Occipital lobe (tissue), 2 donors: ENCODE data around the gene FANCG. TPM values are rescaled to one million over a fixed set of nuclear protein-coding genes. Genes with fewer than 3 reads are reported as not detected.

Source experiments
- DNase-seq: peaks from one replicate; lab custom pipeline; 2025; lab: John Stamatoyannopoulos, UW
- total RNA-seq: library from RNA; depleted of rRNA; stranded (reverse); fragments of >200 nt; gene quantifications from one replicate; pipeline ENCODE4 v1.2.3, GENCODE V29; 2014

The FANCG gene
- 31.7 TPM for total RNA-seq

DNA sequence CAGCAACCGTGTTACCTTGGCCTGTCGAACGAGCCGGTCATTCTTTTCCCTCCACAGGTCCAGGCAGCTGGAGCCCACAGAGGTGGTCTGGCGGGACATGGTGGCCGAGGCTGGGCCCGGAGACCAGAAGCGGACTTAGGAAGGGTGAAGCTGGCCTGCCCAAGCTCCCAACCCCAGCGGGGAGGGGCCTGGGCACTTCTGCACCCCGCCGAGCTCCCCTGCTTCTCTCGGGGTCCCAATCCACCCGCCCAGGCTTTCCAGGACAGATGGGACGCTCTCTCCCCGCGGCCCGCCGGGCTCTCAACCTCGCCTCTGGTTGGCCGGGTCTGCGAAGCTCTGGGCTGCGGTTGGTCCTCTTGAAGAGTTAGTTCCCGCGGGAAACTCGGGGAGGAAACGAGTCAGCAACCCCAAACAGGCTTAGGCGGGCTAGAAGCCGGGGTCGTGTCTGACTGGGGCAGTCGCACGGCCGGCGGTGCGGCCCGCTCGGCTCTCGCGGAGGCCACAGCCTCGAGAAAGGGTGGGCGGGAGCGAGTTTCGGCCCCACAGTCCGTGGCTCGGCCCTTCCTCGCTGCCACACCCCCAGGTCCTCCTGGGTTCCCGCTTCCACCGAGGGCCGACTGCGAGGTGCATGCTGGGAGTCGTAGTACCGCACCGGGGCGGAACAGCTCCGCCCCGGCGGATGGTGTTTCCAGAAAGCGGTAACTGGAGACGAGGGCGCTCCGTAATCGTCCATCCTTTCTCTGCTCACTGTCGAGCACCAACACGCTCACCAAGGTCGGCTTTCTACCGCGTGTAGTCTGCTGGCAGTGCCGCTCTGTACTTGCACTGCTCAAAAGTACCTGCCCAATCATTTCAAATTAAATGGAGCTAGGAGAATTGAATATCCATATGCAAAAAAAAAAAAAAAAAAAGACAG lies at the start of gene FANCG:
Gene FANCG, minus strand, starts transcription at position 517 of the 916 bp plus-strand sequence. Its CDS starts 418 bp downstream, at position 99.
- peak; percentile 87 for DNase-seq

DNA sequence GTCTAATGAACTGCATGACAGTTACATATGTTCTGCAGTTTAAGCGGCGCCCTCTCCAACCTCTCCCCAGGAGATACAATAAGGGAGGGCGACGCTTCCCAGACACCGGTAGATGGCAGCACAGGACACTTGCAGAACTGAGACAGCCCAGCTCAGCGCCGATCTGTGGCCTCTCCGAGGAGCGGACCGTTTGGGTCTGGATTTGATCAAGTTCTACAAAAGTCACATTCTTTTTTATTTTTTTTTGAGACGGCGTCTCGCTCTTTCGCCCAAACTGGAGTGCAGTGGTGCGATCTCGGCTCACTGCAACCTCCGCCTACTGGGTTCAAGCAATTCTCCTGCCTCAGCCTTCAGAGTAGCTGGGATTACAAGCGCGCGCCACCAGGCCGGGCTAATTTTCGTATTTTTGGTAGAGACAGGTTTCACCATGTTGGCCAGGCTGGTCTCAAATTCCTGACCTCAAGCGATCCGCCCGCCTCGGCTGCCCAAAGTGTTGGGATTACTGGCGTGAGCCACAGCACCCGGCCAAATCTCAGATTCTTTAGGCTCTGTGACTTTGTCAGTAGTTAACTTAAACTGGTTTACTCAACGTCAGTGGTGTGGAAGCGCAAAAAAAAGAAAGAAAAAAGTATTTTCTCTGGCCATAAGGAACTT lies 37.3 kb upstream of the FANCG start:
- DNase-seq: peak; percentile 85

DNA sequence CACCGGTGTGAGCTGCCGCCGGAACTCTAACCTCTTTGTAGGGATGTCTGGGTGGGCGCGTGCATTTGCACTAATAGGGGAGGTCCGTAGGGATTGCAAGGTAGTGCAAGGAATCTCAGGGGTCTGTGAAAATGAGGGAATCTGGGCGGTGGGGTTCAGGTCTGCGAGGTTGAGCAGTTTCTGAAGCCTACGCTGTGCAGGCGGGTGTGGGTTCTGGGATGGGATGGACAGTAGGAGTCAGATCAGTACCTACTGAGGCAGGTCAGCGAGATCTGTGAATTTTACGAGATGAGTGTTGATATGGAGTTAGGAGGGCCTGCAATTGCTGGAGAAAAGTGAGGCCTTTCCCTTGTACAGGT lies 36.8 kb upstream of the FANCG start:
- DNase-seq: no peak

DNA sequence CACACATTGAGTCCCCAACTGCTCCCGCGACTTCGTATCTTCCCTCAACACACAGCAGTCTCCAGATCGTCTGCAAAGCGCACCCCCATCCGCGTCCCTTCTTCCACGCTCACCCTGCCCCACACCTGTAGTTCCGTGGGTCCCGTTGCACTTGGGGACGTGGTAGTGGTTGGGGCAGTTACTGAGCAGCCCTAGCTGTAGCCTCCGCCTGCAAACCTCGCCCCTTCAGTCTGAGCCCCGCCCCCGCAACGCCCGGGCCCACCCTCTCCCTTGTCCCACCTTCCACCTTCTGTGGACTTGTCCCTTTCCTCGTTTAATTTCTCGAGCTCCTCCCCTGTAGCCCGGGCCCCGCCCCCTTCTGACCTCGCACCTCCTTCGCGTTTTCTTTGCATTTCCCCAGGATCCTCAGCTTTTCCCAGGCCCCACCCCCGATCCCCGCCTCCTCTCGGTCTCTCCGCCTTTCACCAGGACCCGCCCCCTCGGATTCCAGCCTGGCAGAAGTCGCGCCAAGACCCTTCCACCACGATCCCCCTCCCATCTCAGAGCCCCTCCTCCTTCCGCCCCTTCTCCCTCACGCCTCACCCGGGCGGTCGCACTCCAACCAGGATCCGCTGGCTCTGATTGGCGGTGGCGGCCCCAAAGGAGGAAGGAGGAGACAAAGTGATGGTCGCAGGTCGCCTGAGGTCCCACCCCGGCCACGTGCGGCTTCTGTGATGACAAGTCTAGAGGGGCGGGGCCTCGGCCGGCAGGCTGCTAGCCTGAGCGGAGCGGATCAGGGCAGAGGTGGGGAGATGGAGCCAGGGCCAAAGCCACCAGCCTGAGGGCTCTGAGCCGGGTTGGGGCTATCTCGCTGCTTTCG lies 36.2 kb upstream of the FANCG start, which contains the start of gene ATOSB:
Gene ATOSB, minus strand, starts transcription at position 183 of the 859 bp plus-strand sequence. CDS start 7,588 bp downstream, outside the sequence.
- peak; percentile 88 for DNase-seq

DNA sequence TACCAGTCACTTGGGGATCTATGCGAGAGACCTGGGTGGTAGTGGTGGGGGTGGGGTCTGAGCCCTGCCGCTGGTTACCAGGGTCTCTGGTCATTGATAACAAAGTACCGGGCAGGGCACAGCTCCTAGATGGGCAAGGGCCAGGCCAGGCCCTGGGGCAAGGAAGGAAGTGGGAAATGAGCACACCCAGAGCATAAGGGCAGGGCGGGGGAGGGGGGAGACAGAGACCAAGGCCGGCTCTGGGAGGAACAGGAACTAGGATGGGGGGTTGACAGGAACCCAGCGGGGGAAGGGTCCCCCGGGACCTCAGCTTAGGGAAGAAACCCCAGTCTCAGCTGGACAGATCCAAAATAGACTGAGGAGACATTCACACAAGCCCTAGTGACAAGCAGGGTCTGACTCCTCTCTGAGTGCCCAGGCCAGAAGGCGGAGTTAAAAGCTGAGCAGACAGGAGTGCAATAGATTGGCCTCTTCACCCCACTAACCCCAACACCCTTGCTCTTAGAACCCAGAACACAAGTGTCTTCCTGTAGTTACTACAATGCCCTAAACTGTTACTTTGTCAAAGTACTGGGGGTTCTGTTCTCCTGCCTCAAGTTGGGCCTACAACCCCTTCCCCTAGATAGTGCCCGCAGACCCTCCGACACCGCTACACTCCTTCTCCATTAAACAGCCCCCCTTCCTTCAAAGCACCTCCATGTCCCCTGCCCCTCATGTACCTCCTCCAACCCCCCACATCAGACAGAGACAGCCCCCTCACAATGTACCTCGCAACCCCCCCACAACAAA lies 35.3 kb upstream of the FANCG start:
- DNase-seq: peak; percentile 18

DNA sequence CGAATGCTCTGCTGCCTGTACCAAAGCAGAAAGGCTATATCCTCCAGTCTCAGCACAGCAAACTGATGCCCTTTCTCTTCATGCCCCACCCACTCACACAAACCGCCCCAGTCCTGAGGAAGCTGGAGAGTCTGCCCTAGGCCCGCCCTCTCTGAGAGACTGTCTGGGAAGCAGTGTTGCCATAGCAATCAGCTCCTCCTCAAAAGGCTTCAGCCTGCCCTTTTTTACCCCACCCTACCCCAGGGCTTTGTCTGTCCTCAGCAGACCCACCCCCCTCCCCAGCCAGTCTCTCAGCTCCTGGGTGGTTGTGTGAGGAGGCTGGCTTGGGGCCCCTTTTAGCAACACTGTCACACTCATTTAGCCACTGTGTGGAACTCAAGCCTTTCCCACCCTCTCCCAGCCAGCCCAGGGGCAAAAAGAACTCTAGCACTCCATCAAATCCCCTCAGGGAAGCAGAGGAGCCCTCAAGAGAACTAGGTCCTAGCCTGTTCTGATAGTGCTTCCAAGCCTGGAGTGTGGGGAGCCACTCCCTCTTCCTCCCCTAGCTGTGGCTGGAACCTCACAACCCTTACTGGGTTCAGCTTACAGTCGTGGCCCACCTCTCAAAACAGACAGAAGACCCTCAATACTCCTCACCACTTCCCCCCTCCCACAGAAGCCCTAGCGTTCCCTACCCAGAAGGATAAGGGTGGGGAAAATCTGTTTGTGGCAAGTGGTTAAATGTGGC lies 34.5 kb upstream of the FANCG start:
- DNase-seq: peak; percentile 53

DNA sequence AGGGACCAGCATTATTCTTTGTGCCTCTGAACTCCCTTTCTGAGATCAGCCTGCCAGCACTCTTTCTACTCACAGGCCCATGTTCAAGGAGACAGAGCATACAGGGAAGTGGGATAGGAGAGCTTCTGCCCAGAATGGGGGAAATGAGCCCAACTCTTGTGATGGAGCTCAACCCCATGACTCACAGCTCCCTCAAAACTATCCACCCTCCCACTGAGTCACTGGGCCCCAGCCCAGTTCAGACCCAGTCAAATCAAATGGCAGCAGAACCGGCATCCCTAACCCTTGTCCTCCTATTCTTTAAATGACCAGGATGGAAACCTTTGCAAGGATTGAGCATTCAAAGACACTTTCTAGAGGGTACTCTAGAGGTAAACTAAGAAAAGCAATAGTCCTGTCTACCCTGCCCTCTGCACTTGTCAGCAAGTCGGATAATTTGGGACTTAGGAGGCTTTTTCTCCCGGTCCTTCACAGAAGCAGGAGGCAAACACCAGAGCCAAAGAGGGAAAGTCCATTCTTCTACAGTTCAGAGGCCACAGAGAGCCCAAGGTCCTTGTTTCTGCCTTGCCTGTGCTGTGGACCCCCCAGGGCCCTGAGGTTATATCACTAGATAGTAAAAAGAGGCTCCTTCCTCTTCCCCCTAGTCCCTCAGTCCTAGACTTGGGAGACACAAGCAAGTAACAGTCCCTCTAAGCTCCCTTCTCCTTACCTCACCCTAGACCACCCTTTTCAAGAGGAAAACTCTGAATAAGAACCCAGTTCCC lies 32.7 kb upstream of the FANCG start:
- DNase-seq: peak; percentile 12

DNA sequence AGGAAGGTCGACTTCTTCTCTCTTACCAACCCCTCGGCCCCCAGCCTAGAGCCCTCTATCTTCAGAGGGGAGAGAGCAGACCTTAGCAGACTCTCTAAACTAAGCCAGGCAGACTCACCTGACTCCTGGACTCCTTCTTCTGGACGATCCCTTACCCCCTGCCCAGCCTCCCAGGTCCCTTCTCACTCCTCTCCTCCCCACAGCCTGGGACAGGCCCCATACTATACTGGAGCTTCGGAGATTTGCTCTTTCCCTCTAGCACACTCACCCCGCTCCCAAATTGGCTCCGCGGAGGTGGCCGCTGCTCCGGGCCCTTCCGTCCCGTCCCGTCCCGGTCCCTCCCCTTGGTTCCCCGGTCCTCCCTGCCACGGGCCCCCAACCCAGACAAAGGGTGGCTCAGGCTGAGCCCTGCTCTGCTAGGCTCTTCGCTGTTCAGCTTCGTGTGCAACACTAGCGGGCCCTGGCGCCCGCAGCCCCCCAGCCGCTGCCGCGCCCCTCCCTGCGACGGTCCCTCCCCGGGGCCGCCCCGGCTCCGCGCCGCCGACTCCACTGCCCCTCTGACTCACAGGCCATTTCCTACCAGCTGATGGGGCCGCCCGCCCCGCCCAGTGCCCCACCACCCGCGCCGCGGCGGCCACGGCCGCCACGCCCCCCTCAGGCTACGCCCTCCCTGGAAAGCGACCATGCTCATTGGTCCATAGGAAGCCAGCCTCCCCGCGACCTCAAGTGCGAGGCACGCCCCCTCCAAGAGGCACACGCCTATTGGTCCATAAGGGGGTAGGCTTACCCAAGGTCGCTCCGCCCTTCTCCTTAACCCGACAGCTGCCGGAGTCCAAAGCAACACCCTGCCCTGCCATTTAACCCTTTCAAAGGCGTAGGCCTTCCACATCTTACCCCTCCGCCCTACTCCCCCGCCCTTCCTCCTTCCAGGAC lies 31.5 kb upstream of the FANCG start:
- peak; percentile 99 for DNase-seq

DNA sequence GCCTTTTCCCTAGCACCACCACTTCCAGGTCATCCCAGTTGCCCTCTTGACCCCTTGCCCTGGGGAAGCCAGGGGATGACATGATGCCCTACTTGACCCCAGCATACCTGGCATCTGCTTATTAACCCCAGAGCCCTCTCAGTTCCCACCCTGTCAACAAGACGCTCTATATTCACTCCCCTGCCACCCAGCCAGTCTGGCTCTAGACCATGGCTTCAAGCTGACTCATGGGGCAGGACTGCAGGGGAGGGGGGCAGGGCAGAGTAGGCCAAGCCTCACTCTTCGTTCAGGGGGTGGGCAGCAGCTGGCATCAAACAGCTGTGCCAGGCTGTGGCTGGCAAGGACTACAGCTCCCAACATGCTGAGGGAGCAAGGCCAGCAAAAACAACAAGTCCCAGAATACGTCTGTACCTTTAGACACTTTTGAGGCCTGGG lies 30.6 kb upstream of the FANCG start:
- peak; percentile 42 for DNase-seq

DNA sequence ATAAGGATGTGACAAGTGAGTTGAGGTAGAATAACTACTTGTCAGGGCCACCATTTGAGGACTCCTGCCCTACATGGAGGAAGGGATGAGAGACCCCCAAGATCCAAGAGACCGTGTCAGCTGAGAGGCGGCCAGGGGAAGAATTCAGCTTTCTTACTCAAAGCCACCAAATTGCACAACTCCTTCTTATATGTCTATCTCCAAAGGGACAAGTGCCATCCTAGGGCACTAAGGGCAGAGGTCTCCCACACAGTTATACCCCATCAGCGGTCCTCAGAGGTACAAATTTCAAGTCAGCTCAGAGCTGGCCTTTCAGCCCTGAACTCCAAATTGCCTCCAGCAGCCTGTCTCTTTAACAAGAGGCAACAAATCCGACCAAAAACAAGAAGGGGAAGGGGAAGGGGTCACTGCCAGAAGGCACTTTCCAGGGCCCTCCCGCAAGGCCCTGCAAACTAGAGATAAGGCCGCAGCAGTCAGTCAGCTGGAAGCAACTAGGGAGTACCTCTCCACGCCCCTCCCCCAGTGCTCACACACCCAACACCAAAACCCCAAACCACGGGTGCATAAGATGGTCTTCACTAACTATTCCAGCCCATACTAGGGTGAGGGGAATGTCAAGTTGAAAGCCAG lies 29.3 kb upstream of the FANCG start:
- no peak for DNase-seq

DNA sequence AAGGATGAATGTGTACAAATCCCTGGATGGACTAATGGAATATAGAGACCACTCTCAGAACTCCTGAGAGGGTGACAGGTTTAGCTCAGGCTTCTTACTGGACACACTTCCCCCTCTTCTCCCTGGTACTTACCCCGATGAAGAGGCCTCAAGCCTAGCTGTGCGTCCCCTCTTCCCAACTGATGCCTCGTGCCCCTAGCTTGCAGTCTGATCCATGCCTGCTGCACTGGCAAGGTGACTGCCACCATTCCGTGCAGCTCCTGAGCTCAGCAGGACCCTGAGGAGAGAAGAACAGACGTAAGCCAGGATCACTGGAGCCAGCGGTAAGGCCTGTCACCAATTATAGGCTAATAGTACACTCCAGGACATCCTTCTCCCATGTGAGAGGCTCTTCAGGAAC lies 28.7 kb upstream of the FANCG start:
- no peak for DNase-seq

DNA sequence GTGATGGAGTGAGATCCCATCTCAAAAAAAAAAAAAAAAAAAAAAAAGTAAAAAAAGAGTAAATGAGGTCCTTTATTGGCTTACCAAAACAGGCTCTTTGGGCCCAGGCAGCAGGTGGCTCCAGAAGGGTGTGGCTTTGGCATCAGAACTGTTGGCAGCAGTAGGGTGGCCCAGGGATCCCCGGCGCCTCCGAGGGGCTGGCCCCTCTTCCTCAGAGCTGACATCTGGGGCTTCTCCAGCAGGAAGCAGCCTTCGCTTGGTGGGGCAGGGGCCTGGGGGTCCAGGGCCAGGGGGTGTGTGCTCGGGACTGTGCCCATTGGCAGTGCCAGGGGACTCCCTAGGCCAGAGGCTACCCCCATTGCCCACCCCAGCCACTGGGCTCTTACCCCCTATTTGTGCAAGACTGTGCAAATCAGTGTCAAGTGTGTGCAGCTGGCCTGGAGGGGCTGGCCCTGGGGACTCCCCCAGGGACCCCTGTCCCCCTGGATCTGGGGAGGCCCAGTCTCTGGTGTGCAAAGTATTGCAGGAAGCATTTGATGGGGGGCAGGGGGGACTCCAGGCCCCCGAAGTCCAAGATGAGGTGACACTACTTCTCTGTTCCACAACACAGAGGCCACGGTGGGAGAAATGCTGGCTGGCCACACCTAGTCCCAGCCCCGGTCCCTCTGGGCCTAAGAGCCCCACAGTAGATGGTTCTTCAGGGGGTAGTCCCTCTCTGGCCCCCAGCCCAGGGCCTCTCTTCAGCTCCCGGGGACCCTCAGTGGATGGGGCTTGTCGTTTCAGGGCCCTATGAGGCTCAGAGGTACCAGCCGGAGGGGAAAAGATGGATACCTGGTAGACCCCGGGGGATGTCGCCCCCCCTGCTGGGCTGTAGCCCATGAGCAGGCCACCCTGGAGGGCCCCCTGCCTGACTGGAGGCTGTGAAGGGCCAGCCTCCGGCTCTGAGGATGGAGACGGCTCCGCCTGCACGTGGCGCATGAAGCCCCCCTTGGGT lies 27.9 kb upstream of the FANCG start:
- no peak for DNase-seq

DNA sequence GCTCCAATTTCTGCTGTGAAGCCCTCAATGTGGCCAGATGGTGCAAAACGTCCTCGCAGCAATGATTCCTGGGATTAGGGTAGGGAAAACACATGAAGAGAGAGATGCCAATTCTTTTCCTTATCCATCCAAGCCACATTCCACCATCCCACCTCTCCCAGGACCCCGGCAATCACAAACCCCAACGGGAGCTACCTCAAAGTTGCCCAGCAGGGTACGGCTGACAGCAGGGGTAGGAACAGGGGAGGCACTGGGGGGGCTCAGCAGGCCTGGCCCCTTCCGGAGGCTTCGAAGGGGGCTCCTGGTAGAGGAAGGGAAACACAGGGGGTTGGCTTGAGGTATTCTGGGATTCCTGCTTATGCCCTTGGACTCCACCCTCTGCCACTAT lies 26.6 kb upstream of the FANCG start:
- no peak for DNase-seq

DNA sequence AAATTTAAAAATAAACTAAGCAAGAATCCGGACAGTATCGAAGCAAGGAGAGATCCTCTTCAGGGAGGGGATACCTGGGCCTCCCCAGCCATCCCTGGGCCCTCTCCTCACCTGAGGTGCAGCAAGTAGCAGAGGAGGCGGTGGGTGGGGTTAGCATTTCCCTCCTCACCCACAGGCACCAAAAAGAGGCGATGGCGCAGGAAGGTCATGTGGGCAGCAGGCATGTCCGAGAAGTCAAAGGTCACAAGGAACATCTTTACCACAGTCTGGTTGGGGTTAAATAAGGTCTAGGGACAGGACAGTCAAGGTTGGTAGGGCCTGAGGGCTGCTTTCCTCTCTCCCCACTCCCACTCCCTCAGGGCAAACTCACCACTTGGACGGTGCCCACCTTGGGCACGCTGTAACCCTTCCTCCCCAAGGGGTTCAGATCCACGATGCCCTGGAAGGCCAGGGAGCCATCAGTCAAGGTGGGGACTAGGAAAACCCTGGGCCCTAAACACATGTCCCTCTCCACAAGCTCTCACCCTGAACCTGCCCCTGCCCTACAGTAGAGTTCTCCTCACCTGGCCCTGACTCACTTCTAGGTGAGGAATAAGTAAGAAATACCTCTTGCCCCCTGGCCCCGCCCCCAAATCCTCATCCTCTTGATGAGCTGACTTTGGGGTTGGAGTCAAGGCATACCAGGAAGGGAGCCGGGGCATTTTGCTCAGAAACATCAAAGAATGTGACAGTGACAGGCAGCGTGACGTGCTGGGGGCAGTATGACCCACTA lies 26.0 kb upstream of the FANCG start:
- no peak for DNase-seq

DNA sequence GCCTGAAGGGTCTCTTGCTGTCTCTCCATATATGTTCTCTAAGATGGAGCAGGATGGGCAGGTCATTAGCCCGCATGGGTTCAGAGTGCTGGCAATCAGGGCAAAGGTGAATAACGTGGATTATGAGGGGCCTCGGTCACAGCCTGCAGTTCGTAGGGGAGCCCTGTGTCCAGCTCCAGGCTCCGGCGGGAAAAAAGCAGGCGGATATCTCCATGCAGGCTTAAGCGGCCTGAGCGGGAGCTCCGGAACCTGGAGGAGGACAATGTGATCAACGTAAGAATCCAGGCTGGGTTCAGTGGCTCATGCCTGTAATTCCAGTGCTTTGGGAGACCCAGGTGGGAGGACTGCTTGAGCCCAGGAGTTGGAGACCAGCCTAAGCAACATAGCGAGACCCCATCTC lies 25.4 kb upstream of the FANCG start:
- DNase-seq: no peak

DNA sequence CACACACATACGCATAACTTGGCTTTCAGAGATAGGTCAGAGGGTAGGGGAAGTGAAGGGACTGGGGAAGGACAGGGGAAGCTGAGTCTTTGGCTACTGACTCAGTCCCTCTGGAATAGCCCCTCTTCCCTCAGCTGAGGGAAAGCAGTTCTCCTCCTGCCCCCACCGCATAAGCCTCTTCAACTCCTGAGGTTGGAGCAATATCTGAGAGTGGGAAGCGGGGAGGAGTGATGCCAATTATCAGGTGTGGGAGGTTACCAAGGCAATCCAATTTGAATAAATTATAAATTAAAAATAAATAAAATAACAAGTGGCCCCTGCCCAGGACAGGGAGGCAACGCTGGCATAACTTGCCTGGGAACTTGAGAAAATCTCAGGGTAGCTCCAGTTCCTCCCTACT lies 24.8 kb upstream of the FANCG start:
- DNase-seq: no peak
